Measurements from ENCODE around the gene ZNF587.
"Not testable (repeated sequence)": the region's sequence is repeated elsewhere in the genome, so short reads cannot be mapped to it uniquely, and the experiment has no call there.

Gene ZNF587

GRCh38 chr19:57888560-57889231, 39.0 kb downstream of the ZNF587 start, which contains the start of gene ZNF814:
ZNF814 (minus strand) TSS chr19:57889037; CDS start chr19:57888802, 235 bp downstream.
- no peak for DNase-seq

GRCh38 chr19:57890706-57891105, 41.0 kb downstream of the ZNF587 start:
- not testable (repeated sequence) for DNase-seq

GRCh38 chr19:57900311-57900710, 50.7 kb downstream of the ZNF587 start:
- no peak for DNase-seq

GRCh38 chr19:57903618-57904184, 54.0 kb downstream of the ZNF587 start:
- no peak for DNase-seq

GRCh38 chr19:57905258-57905657, 55.6 kb downstream of the ZNF587 start:
- no peak for DNase-seq

- no peak for DNase-seq
Measured at GRCh38 chr19:57907394-57907793, 57.7 kb downstream of the ZNF587 start.

GRCh38 chr19:57914531-57914930, 64.9 kb downstream of the ZNF587 start:
- DNase-seq: no peak

Data from GOT3 (cell line).